Keratinocyte (primary cell): ENCODE data around the gene SMARCA4. TPM values are rescaled to one million over a fixed set of nuclear protein-coding genes. Genes with fewer than 3 reads are reported as not detected.

Experiments used
- DNase-seq: peaks from one replicate; pipeline ENCODE4 v3.0.0-alpha.2; 2011; ENCODE audit warnings: low read depth, missing footprints, low spot score
- FAIRE-seq: peaks from 2 replicates; lab custom pipeline; 2011; peaks lifted over from hg19 to GRCh38; lab: Jason Lieb, UNC
- H2AFZ ChIP-seq: 2 replicates; pipeline ENCODE4 v1.6.0; 2012; ENCODE audit warnings: low read length, control low read depth, inconsistent platforms; ENCODE audit not compliant: control insufficient read depth
- H3K27ac ChIP-seq: 2 replicates; pipeline ENCODE4 v1.5.1; 2011; ENCODE audit warnings: low read length; ENCODE audit not compliant: control insufficient read depth, insufficient read depth
- H3K27me3 ChIP-seq: 3 replicates; pipeline ENCODE4 v1.6.0; 2011; ENCODE audit warnings: low read length; ENCODE audit not compliant: control insufficient read depth, insufficient read depth; ENCODE audit errors: extremely low read depth
- H3K36me3 ChIP-seq, 2 experiments: 2 replicates in 1 of 2; 3 replicates in 1 of 2; pipeline ENCODE4 v1.5.1; 2011; ENCODE audit warnings: low read length in 2 of 2, mild to moderate bottlenecking in 1 of 2; ENCODE audit not compliant: control insufficient read depth in 2 of 2, insufficient read depth in 2 of 2; ENCODE audit errors: extremely low read depth in 1 of 2
- H3K4me1 ChIP-seq: 3 replicates; pipeline ENCODE4 v1.5.1; 2011; ENCODE audit warnings: low read length; ENCODE audit not compliant: control insufficient read depth, insufficient read depth; ENCODE audit errors: extremely low read depth
- H3K4me2 ChIP-seq: 3 replicates; pipeline ENCODE4 v1.6.0; 2011; ENCODE audit warnings: low read depth, low read length; ENCODE audit not compliant: control insufficient read depth, insufficient read depth; ENCODE audit errors: extremely low read depth
- H3K4me3 ChIP-seq, 3 experiments: fragments of 200-600 bp in 1 of 3; sonication (generic) in 1 of 3; 2 replicates in 2 of 3; 3 replicates in 1 of 3; pipeline ENCODE4 v1.5.1; 2011 to 2016; ENCODE audit warnings: low read length in 3 of 3, mild to moderate bottlenecking in 3 of 3, control low read depth in 2 of 3, inconsistent platforms in 1 of 3, low read depth in 1 of 3, mixed read lengths in 1 of 3, mixed run types in 1 of 3, moderate library complexity in 1 of 3; ENCODE audit not compliant: control insufficient read depth in 2 of 3, insufficient read depth in 2 of 3; ENCODE audit errors: extremely low read depth in 1 of 3
- H3K79me2 ChIP-seq: 2 replicates; pipeline ENCODE4 v1.6.0; 2012; ENCODE audit warnings: low read length; ENCODE audit not compliant: control insufficient read depth, insufficient read depth
- H3K9ac ChIP-seq: 3 replicates; pipeline ENCODE4 v1.6.0; 2011; ENCODE audit warnings: low read length; ENCODE audit not compliant: control insufficient read depth, insufficient read depth; ENCODE audit errors: extremely low read depth
- H3K9me1 ChIP-seq: 3 replicates; pipeline ENCODE4 v1.6.0; 2011; ENCODE audit warnings: low read length; ENCODE audit not compliant: control insufficient read depth, insufficient read depth; ENCODE audit errors: extremely low read depth
- H3K9me3 ChIP-seq: 2 replicates; pipeline ENCODE4 v1.5.1; 2012; ENCODE audit warnings: low read depth, low read length; ENCODE audit not compliant: control insufficient read depth
- H4K20me1 ChIP-seq: 3 replicates; pipeline ENCODE4 v1.6.0; 2011; ENCODE audit warnings: low read length; ENCODE audit not compliant: control insufficient read depth, insufficient read depth; ENCODE audit errors: extremely low read depth
- CTCF ChIP-seq, 3 experiments: IDR thresholded peaks in 1 of 3; conservative IDR thresholded peaks in 1 of 3; optimal IDR thresholded peaks in 1 of 3; 2 replicates in 2 of 3; 3 replicates in 1 of 3; pipeline versions ENCODE3 to v1.5.1; 2011; ENCODE audit warnings: low read length in 3 of 3, mild to moderate bottlenecking in 3 of 3, moderate library complexity in 2 of 3, control low read depth in 1 of 3, inconsistent platforms in 1 of 3; ENCODE audit not compliant: insufficient read depth in 2 of 3; ENCODE audit errors: extremely low read depth in 1 of 3
- EZH2 ChIP-seq: IDR thresholded peaks from one replicate; pipeline ENCODE4 v1.6.1; 2012; ENCODE audit warnings: inconsistent platforms, mild to moderate bottlenecking, low read length, moderate library complexity
- dilution Hi-C: fragments of 300-500 bp; cut with MboI; formaldehyde crosslinking; loops from one replicate; pipeline ENCODE4 v1.7.0; 2020; ENCODE audit warnings: low sequenced_read_pairs; ENCODE audit not compliant: extremely low pct_ligation_motif_present
- polyA plus RNA-seq, 5 experiments: library from polyadenylated mRNA; depleted of rRNA in 3 of 5; stranded (reverse) in 3 of 5; stranded (forward) in 1 of 5; unstranded in 1 of 5; fragments of >200 nt; gene quantifications; 1 replicate in 1 of 5; 2 replicates in 3 of 5; 3 replicates in 1 of 5; pipeline versions ENCODE4 v1.2.1 to v1.2.3, GENCODE V29; 2011 to 2012; ENCODE audit warnings: missing spikeins in 2 of 5, low read depth in 1 of 5, low replicate concordance in 1 of 5
- small RNA-seq, 3 experiments: library from RNA; depleted of rRNA; stranded (forward); fragments of <200 nt; gene quantifications; one replicate each; pipeline ENCODE3, GENCODE V24; 2012; ENCODE audit warnings: low read depth in 3 of 3, low replicate concordance in 1 of 3; ENCODE audit not compliant: insufficient read length in 3 of 3

SMARCA4 gene
- polyA plus RNA-seq, 1 donor (not counting 4 experiments of a cell fraction or from before 2014, with no cell fraction given): 33.1 TPM

DNA sequence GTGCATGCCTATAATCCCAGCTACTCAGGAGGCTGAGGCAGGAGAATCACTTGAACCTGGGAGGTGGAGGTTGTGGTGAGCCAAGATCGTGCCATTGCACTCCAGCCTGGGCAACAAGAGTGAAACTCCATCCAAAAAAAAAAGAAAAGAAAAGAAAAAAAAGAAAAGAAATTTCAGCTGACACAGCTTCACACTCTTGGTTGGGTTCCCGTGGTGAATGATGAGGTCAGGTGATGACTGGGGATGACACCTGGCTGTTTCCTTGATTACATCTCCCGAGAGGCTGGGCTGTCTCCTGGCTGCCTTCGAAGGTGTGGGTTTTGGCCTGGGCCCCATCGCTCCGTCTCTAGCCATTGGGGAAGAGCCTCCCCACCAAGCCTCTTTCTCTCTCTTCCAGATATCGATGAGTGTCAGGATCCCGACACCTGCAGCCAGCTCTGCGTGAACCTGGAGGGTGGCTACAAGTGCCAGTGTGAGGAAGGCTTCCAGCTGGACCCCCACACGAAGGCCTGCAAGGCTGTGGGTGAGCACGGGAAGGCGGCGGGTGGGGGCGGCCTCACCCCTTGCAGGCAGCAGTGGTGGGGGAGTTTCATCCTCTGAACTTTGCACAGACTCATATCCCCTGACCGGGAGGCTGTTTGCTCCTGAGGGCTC is 150.4 kb downstream of the SMARCA4 start:
- DNase-seq (no peak), FAIRE-seq (no peak)
- Histone ChIP-seq H3K9me1 (no peaks in the 10 kb centered on the region), H3K4me1 (no peaks in the 10 kb centered on the region), H3K4me3 (no peak overlapping the region), H3K27ac (no peak overlapping the region), H3K27me3 (no peaks in the 10 kb centered on the region), H3K9me3 (no peaks in the 10 kb centered on the region), H3K36me3 (peaks cover 53 to 71% of the 10 kb centered on the region in 2 experiments), H4K20me1 (peaks cover 53% of the 10 kb centered on the region), H3K9ac (no peak overlapping the region), H3K4me2 (no peak overlapping the region), H2AFZ (no peak overlapping the region), H3K79me2 (peaks cover 61% of the 10 kb centered on the region)
- TF ChIP-seq CTCF (optimal IDR thresholded peaks at IDR 0.05 in 1 of 3, IDR thresholded peaks at IDR 0.05 in 1 of 3, conservative IDR thresholded peaks at IDR 0.05 in 1 of 3; ENCODE audit: extremely low read depth in 1 of 3, insufficient read depth in 2 of 3, low read length in 3 of 3) (no peak), EZH2 (no peak)
- dilution Hi-C loops: no loop called here

DNA sequence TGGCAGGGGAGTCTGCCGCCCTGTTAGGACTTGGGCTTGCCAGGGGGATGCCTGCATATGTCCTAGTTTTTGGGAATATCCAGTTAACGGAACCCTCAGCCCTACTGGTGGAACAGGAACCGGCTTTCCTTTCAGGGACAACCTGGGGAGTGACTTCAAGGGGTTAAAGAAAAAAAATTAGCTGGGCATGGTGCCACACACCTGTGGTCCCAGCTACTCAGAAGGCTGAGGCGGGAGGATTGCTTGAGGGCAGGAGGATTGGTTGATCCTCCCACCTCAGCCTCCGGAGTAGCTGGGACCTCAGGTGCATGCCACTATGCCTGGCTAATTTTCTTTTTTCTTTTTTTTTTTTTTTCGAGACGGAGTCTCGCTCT is 150.9 kb downstream of the SMARCA4 start:
- Histone ChIP-seq H2AFZ (no peak overlapping the region), H3K4me2 (no peak overlapping the region), H3K4me3 (no peak overlapping the region), H3K27ac (no peak overlapping the region), H3K9me3 (no peaks in the 10 kb centered on the region), H3K36me3 (peaks cover 51 to 71% of the 10 kb centered on the region in 2 experiments), H4K20me1 (peaks cover 48% of the 10 kb centered on the region), H3K4me1 (no peaks in the 10 kb centered on the region), H3K9me1 (no peaks in the 10 kb centered on the region), H3K79me2 (peaks cover 59% of the 10 kb centered on the region), H3K9ac (no peak overlapping the region), H3K27me3 (no peaks in the 10 kb centered on the region)
- dilution Hi-C loops: no loop called here
- no peak for TF ChIP-seq CTCF (optimal IDR thresholded peaks at IDR 0.05 in 1 of 3, IDR thresholded peaks at IDR 0.05 in 1 of 3, conservative IDR thresholded peaks at IDR 0.05 in 1 of 3; ENCODE audit: extremely low read depth in 1 of 3, insufficient read depth in 2 of 3, low read length in 3 of 3)
- no peak for TF ChIP-seq EZH2
- FAIRE-seq: no peak
- DNase-seq: no peak

Small RNA genes lying within 50 kb of the gene (small RNA-seq; reads per million reads assigned to genes)
- gene RF02271 (0 reads per million in 3 experiments), gene RN7SL192P (0 to 0.25 (median 0.07) reads per million in 3 experiments)

Other genes with a start within 250 kb of the SMARCA4 start
- 60.1 to 71.4 TPM (median 63.5 TPM) in 3 replicates for gene DNM2, start 243.0 kb upstream of the SMARCA4 start, polyA plus RNA-seq
- gene TMED1, start 124.8 kb upstream of the SMARCA4 start, polyA plus RNA-seq: 18.2 to 24.8 TPM (median 19.2 TPM) in 3 replicates
- 0.14 to 0.22 TPM in 2 of 3 replicates, not detected in the other for gene C19orf38, start 112.6 kb upstream of the SMARCA4 start, polyA plus RNA-seq
- 22.8 to 50.8 TPM (median 23.7 TPM) in 3 replicates for gene CARM1, start 89.5 kb upstream of the SMARCA4 start, polyA plus RNA-seq
- gene YIPF2, start 32.4 kb upstream of the SMARCA4 start, polyA plus RNA-seq: 26.9 to 59.6 TPM (median 40.2 TPM) in 3 replicates
- gene TIMM29, start 32.2 kb upstream of the SMARCA4 start, polyA plus RNA-seq: 6.1 to 10.3 TPM (median 8.4 TPM) in 3 replicates
- gene LDLR, start 128.4 kb downstream of the SMARCA4 start, polyA plus RNA-seq: 182 to 325 TPM (median 241 TPM) in 3 replicates
- 1.8 to 8.0 TPM (median 6.4 TPM) in 3 replicates for gene SPC24, start 194.8 kb downstream of the SMARCA4 start, polyA plus RNA-seq
- 2.8 to 3.9 TPM (median 3.6 TPM) in 3 replicates for gene KANK2, start 236.5 kb downstream of the SMARCA4 start, polyA plus RNA-seq